Neural progenitor cell (in vitro differentiated cells): ENCODE results near the gene PRELP.

Experiments used
- EZH2 ChIP-seq: fragments of 200-600 bp; sonication (generic); IDR thresholded peaks from 2 replicates; pipeline ENCODE4 v1.6.1; 2017; ENCODE audit warnings: antibody characterized with exemption, mild to moderate bottlenecking, moderate library complexity
- EZH2phosphoT487 ChIP-seq: fragments of 200-600 bp; sonication (generic); IDR thresholded peaks from 2 replicates; pipeline ENCODE4 v1.6.1; 2017; ENCODE audit warnings: antibody characterized with exemption
- TF ChIP-seq, protein P1 (sequence below): fragments of 200-600 bp; sonication (generic); IDR thresholded peaks from 2 replicates; pipeline ENCODE4 v1.5.1; 2017; ENCODE audit warnings: antibody characterized with exemption, mild to moderate bottlenecking

DNA sequence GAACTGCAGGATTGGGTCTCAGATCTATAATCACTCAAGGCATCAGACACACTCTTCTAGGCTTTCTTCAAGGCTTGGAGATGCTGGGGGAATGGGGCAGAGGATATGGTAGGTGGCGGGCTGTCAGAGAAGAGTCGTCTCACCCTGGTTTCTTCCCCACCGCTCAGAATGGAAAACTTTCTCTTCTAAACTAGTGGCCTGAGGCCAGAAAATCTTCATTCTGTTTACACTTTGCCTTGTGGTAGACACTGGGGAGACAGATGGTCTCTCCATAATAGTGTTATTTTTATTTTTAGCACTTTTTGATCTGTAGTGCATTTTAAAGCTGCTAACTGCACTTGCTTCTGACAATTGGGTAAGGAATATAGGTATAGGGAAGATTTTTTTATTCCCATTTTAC is 2.6 kb downstream of the PRELP start:
- no peak for TF ChIP-seq EZH2phosphoT487
- TF ChIP-seq, protein P1, sequence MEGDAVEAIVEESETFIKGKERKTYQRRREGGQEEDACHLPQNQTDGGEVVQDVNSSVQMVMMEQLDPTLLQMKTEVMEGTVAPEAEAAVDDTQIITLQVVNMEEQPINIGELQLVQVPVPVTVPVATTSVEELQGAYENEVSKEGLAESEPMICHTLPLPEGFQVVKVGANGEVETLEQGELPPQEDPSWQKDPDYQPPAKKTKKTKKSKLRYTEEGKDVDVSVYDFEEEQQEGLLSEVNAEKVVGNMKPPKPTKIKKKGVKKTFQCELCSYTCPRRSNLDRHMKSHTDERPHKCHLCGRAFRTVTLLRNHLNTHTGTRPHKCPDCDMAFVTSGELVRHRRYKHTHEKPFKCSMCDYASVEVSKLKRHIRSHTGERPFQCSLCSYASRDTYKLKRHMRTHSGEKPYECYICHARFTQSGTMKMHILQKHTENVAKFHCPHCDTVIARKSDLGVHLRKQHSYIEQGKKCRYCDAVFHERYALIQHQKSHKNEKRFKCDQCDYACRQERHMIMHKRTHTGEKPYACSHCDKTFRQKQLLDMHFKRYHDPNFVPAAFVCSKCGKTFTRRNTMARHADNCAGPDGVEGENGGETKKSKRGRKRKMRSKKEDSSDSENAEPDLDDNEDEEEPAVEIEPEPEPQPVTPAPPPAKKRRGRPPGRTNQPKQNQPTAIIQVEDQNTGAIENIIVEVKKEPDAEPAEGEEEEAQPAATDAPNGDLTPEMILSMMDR = no peak
- TF ChIP-seq EZH2 = no peak
